Keratinocyte (primary cell): ENCODE data around the gene FARP2. TPM values are rescaled to one million over a fixed set of nuclear protein-coding genes. Genes with fewer than 3 reads are reported as not detected.

Source experiments
- DNase-seq: peaks from one replicate; pipeline ENCODE4 v3.0.0-alpha.2; 2011; ENCODE audit warnings: low read depth, missing footprints, low spot score
- FAIRE-seq: peaks from 2 replicates; lab custom pipeline; 2011; peaks lifted over from hg19 to GRCh38; lab: Jason Lieb, UNC
- H2AFZ ChIP-seq: 2 replicates; pipeline ENCODE4 v1.6.0; 2012; ENCODE audit warnings: low read length, control low read depth, inconsistent platforms; ENCODE audit not compliant: control insufficient read depth
- H3K27ac ChIP-seq: 2 replicates; pipeline ENCODE4 v1.5.1; 2011; ENCODE audit warnings: low read length; ENCODE audit not compliant: control insufficient read depth, insufficient read depth
- H3K27me3 ChIP-seq: 3 replicates; pipeline ENCODE4 v1.6.0; 2011; ENCODE audit warnings: low read length; ENCODE audit not compliant: control insufficient read depth, insufficient read depth; ENCODE audit errors: extremely low read depth
- H3K36me3 ChIP-seq, 2 experiments: 2 replicates in 1 of 2; 3 replicates in 1 of 2; pipeline ENCODE4 v1.5.1; 2011; ENCODE audit warnings: low read length in 2 of 2, mild to moderate bottlenecking in 1 of 2; ENCODE audit not compliant: control insufficient read depth in 2 of 2, insufficient read depth in 2 of 2; ENCODE audit errors: extremely low read depth in 1 of 2
- H3K4me1 ChIP-seq: 3 replicates; pipeline ENCODE4 v1.5.1; 2011; ENCODE audit warnings: low read length; ENCODE audit not compliant: control insufficient read depth, insufficient read depth; ENCODE audit errors: extremely low read depth
- H3K4me2 ChIP-seq: 3 replicates; pipeline ENCODE4 v1.6.0; 2011; ENCODE audit warnings: low read depth, low read length; ENCODE audit not compliant: control insufficient read depth, insufficient read depth; ENCODE audit errors: extremely low read depth
- H3K4me3 ChIP-seq, 3 experiments: fragments of 200-600 bp in 1 of 3; sonication (generic) in 1 of 3; 2 replicates in 2 of 3; 3 replicates in 1 of 3; pipeline ENCODE4 v1.5.1; 2011 to 2016; ENCODE audit warnings: low read length in 3 of 3, mild to moderate bottlenecking in 3 of 3, control low read depth in 2 of 3, inconsistent platforms in 1 of 3, low read depth in 1 of 3, mixed read lengths in 1 of 3, mixed run types in 1 of 3, moderate library complexity in 1 of 3; ENCODE audit not compliant: control insufficient read depth in 2 of 3, insufficient read depth in 2 of 3; ENCODE audit errors: extremely low read depth in 1 of 3
- H3K79me2 ChIP-seq: 2 replicates; pipeline ENCODE4 v1.6.0; 2012; ENCODE audit warnings: low read length; ENCODE audit not compliant: control insufficient read depth, insufficient read depth
- H3K9ac ChIP-seq: 3 replicates; pipeline ENCODE4 v1.6.0; 2011; ENCODE audit warnings: low read length; ENCODE audit not compliant: control insufficient read depth, insufficient read depth; ENCODE audit errors: extremely low read depth
- H3K9me1 ChIP-seq: 3 replicates; pipeline ENCODE4 v1.6.0; 2011; ENCODE audit warnings: low read length; ENCODE audit not compliant: control insufficient read depth, insufficient read depth; ENCODE audit errors: extremely low read depth
- H3K9me3 ChIP-seq: 2 replicates; pipeline ENCODE4 v1.5.1; 2012; ENCODE audit warnings: low read depth, low read length; ENCODE audit not compliant: control insufficient read depth
- H4K20me1 ChIP-seq: 3 replicates; pipeline ENCODE4 v1.6.0; 2011; ENCODE audit warnings: low read length; ENCODE audit not compliant: control insufficient read depth, insufficient read depth; ENCODE audit errors: extremely low read depth
- EZH2 ChIP-seq: IDR thresholded peaks from one replicate; pipeline ENCODE4 v1.6.1; 2012; ENCODE audit warnings: inconsistent platforms, mild to moderate bottlenecking, low read length, moderate library complexity
- dilution Hi-C: fragments of 300-500 bp; cut with MboI; formaldehyde crosslinking; loops from one replicate; pipeline ENCODE4 v1.7.0; 2020; ENCODE audit warnings: low sequenced_read_pairs; ENCODE audit not compliant: extremely low pct_ligation_motif_present
- polyA plus RNA-seq, 5 experiments: library from polyadenylated mRNA; depleted of rRNA in 3 of 5; stranded (reverse) in 3 of 5; stranded (forward) in 1 of 5; unstranded in 1 of 5; fragments of >200 nt; gene quantifications; 1 replicate in 1 of 5; 2 replicates in 3 of 5; 3 replicates in 1 of 5; pipeline versions ENCODE4 v1.2.1 to v1.2.3, GENCODE V29; 2011 to 2012; ENCODE audit warnings: missing spikeins in 2 of 5, low read depth in 1 of 5, low replicate concordance in 1 of 5
- TF ChIP-seq, protein P1 (sequence below), 3 experiments: IDR thresholded peaks in 1 of 3; conservative IDR thresholded peaks in 1 of 3; optimal IDR thresholded peaks in 1 of 3; 2 replicates in 2 of 3; 3 replicates in 1 of 3; pipeline versions ENCODE3 to v1.5.1; 2011; ENCODE audit warnings: low read length in 3 of 3, mild to moderate bottlenecking in 3 of 3, moderate library complexity in 2 of 3, control low read depth in 1 of 3, inconsistent platforms in 1 of 3; ENCODE audit not compliant: insufficient read depth in 2 of 3; ENCODE audit errors: extremely low read depth in 1 of 3

The FARP2 gene
- polyA plus RNA-seq, 1 donor (not counting 4 experiments of a cell fraction or from before 2014, with no cell fraction given), result 39.3 TPM

DNA sequence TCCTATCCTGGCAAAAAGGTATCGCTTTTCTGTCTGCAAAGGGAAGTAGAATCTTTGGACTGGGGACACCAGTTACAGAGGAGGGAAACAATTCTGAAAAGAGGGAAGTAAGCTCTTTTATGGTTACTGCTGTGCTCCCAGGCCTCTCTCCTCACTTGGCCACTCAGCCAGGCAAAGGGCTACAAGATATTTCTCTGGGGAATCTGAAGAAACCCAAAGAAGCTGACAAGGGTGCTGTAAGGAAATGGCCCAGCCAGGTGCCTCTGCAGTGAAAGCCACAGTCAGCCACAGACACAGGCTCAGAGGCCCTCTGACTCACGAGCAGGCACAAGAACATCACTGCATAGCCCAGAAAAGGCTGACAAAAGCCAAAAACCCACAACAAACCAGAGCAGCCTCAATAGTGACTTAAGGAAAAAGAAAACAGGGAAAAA, 46.4 kb upstream of the FARP2 start:
- Histone ChIP-seq H4K20me1 (peaks cover 38% of the 10 kb centered on the region), H3K9me1 (peaks cover 2% of the 10 kb centered on the region), H3K4me3 (no peak overlapping the region), H3K27ac (peak overlapping the region; percentile 22), H3K4me2 (peak overlapping the region; percentile 39), H2AFZ (no peak overlapping the region), H3K9ac (no peak overlapping the region), H3K79me2 (peaks cover 100% of the 10 kb centered on the region), H3K9me3 (no peaks in the 10 kb centered on the region), H3K36me3 (peaks cover 4 to 11% of the 10 kb centered on the region in 2 experiments), H3K27me3 (no peaks in the 10 kb centered on the region), H3K4me1 (peaks cover 44% of the 10 kb centered on the region)
- peak; percentile 63 for FAIRE-seq
- no peak for DNase-seq
- dilution Hi-C loops, result no loop called here
- TF ChIP-seq, protein P1, sequence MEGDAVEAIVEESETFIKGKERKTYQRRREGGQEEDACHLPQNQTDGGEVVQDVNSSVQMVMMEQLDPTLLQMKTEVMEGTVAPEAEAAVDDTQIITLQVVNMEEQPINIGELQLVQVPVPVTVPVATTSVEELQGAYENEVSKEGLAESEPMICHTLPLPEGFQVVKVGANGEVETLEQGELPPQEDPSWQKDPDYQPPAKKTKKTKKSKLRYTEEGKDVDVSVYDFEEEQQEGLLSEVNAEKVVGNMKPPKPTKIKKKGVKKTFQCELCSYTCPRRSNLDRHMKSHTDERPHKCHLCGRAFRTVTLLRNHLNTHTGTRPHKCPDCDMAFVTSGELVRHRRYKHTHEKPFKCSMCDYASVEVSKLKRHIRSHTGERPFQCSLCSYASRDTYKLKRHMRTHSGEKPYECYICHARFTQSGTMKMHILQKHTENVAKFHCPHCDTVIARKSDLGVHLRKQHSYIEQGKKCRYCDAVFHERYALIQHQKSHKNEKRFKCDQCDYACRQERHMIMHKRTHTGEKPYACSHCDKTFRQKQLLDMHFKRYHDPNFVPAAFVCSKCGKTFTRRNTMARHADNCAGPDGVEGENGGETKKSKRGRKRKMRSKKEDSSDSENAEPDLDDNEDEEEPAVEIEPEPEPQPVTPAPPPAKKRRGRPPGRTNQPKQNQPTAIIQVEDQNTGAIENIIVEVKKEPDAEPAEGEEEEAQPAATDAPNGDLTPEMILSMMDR (optimal IDR thresholded peaks at IDR 0.05 in 1 of 3, IDR thresholded peaks at IDR 0.05 in 1 of 3, conservative IDR thresholded peaks at IDR 0.05 in 1 of 3; ENCODE audit: extremely low read depth in 1 of 3, insufficient read depth in 2 of 3, low read length in 3 of 3), result no peak
- TF ChIP-seq EZH2, result no peak

DNA sequence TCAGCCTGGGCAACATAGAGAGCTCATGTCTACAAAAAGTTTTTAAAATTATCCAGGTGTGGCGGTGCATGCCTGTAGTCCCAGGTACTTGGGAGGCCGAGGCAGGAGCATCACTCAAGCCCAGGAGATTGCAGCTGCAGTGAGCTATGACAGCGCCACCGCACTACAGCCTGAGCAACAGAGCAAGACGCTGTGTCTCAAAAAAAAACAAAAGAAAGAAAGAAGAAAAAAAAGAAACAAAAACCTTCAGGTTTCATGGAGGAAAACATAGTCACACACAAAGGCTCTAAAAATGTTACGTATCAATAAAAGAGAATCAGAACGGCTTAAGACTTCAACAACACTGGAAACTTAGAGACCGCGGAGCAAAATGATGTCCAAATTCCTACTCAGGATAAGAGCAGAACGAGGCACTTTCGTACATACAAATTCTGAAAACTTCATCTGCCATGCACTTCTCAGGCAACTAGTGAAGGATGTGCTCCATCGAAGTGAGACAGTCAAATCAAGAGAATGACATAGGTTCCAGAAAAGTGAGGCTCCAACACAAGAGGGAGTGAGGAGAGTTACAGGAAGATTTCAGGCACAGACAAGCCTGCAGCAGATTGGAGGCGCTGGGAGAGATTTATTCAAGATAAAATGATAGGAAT, 45.0 kb upstream of the FARP2 start:
- Histone ChIP-seq H3K36me3 (peaks cover 4 to 5% of the 10 kb centered on the region in 2 experiments), H3K79me2 (peaks cover 92% of the 10 kb centered on the region), H4K20me1 (peaks cover 30% of the 10 kb centered on the region), H3K4me3 (no peak overlapping the region), H3K4me1 (peaks cover 44% of the 10 kb centered on the region), H3K9me1 (peaks cover 2% of the 10 kb centered on the region), H3K9me3 (no peaks in the 10 kb centered on the region), H3K27ac (peak overlapping the region; percentile 81), H3K4me2 (peak overlapping the region; percentile 92), H3K27me3 (no peaks in the 10 kb centered on the region), H2AFZ (no peak overlapping the region), H3K9ac (no peak overlapping the region)
- FAIRE-seq (no peak), DNase-seq (no peak)
- TF ChIP-seq, protein P1 (optimal IDR thresholded peaks at IDR 0.05 in 1 of 3, IDR thresholded peaks at IDR 0.05 in 1 of 3, conservative IDR thresholded peaks at IDR 0.05 in 1 of 3; ENCODE audit: extremely low read depth in 1 of 3, insufficient read depth in 2 of 3, low read length in 3 of 3), result no peak
- TF ChIP-seq EZH2, result no peak
- dilution Hi-C loops, result no loop called here
